HG03354 (cell line): Measurements from ENCODE around the gene CNOT6L.

Experiments
- ATAC-seq: cut with Tn5 transposase; IDR thresholded peaks from one replicate; pipeline ENCODE4 v1.9.1; 2021; ENCODE audit warnings: mild to moderate bottlenecking; ENCODE audit not compliant: unreplicated experiment, poor library complexity, severe bottlenecking

The CNOT6L gene

GRCh38 chr4:77665381-77666069 lies 153.6 kb downstream of the CNOT6L start:
- ATAC-seq = no peak
